Astrocyte of the cerebellum (primary cell): ENCODE results near the gene CCDC57.

ENCODE experiments used
- DNase-seq: peaks from one replicate; pipeline ENCODE4 v3.0.0-alpha.2; 2011; ENCODE audit warnings: low read depth
- H3K4me3 ChIP-seq: 2 replicates; pipeline ENCODE4 v1.5.1; 2011; ENCODE audit warnings: mild to moderate bottlenecking, low read depth, low read length, moderate library complexity
- CTCF ChIP-seq: IDR thresholded peaks from 2 replicates; pipeline ENCODE4 v1.5.1; 2012; ENCODE audit warnings: low read length, low read depth, moderate library complexity, mild to moderate bottlenecking; ENCODE audit errors: missing control alignments
- in situ Hi-C: cut with HindIII; loops from 2 replicates; pipeline ENCODE4 v1.10.0; 2017; ENCODE audit warnings: low sequenced_read_pairs

Gene CCDC57

DNA sequence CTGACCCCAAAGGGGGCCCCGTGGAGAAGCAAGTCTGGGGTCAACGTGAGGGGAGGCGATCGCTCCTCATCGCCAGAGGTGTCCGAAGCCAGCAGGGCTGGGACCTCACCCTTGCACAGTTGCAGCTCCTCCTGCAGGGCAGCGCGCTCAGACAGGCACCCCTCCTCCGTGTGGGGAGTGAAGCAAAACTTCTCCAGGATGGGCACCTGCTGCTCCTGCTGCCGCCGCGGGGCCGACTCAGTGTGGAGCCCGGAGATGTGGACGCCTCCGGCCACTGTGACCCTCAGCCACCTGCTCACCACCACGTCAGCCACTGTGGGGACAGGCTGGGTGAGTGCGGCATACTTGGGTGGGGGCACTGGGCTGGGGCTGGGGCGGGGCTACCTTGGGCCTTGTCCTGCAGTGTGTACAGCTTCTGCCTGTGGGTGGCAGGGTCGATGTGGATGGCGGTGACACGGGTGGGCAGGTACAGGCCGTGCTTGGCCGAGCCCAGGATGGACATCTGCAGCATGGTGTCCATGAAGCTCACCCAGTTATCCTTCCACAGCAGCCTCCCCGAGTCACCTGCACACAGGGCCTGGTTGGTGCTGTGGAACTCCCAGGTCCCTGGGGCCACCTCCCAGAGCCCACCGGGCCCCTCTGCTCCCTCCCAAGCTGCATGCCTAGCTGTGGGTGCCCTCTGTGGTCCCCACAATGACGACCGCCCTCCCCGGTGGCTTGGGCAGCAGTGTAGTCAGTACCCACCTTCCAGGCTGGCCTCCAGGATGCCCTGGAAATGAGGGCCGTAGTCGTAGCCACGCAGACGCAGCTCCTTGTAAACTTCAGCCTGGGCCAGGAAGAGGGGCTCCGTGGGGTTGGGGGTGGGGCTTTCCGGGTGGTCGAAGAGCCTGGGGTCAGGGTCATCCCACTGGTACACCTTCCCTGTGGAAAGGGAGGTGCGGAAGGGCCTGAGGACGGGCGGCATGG is 125.4 kb downstream of the CCDC57 start:
- DNase-seq, result no peak
- no peak for TF ChIP-seq CTCF
- in situ Hi-C loops, result no loop called here
- no peak overlapping the region for H3K4me3 ChIP-seq

GRCh38 chr17:82085931-82086764 is 126.5 kb downstream of the CCDC57 start:
- in situ Hi-C loops, result no loop called here
- DNase-seq, result no peak
- no peak overlapping the region for H3K4me3 ChIP-seq
- TF ChIP-seq CTCF, result no peak

GRCh38 chr17:82085031-82085861 is 127.4 kb downstream of the CCDC57 start:
- in situ Hi-C loops, result no loop called here
- H3K4me3 ChIP-seq, result no peak overlapping the region
- TF ChIP-seq CTCF, result no peak
- no peak for DNase-seq

DNA sequence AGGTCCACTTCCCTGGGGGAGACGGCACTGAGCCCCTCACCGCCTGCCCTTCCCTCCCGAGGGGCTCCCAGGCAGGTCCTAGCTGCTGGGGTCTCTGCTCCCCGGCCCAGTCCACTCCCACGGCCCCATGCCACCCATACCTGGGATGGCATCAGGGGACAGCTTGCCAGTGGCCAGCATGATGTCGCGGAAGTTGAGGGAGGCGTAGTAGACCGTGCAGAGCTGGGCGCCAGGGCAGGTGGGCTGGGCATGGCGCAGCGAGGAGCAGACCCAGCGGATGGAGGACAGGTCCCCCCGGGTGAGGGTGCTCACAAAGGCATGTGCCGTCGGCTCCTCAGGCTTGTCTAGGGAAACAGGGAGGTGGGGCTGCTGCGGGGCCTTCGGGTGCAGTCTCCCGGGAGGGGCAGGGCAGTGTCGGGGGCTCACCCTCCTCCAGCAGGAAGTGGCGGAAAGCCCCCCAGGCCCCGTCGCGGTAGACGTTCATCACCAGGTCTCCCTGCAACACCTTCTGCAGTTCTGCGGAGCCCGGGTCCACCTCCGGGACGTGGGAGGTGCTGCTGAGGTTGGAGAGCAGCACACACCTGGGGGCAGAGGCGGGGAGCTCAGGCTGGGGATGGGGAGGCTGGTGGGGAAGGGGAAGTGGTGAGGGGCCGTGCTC is 128.1 kb downstream of the CCDC57 start:
- H3K4me3 ChIP-seq, result no peak overlapping the region
- DNase-seq, result no peak
- in situ Hi-C loops, result no loop called here
- no peak for TF ChIP-seq CTCF

DNA sequence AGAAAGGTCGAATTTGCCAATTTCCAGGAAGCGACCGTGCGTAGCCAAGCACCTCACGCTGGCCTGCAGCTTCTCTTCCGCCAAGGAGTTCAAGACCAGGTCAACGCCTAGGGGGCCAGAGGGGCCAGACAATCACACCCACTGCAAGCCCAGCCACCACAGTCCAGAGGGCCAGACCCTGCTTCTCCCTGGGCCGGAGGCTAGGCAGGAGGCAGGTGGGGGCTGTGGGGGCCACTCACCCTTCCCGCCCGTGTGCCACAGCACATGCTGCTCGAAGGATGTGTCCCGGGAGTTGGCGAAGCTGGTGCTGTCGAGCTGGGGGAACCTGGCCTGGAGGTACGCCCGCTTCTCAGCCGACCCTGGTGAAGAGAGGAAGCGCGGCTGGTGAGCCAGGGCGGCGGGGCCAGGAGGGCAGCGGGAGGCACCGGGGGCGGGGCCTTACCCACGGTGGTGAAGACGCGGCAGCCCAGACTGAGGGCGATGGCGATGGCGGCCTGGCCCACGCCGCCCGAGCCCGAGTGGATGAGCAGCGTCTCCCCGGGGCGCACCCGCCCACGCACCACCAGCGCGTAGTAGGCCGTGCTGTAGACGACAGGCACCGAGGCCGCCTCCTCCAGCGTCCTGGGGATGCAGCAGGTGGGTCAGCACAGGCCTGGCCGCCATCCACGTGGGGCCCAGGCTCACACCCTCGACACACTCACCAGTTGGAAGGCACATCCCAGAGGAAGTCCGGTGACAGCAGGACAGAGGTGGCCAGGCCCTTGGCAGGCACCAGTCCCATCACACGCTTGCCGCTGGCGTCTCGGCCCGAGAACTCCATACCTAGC is 128.9 kb downstream of the CCDC57 start:
- in situ Hi-C loops, result no loop called here
- TF ChIP-seq CTCF, result no peak
- H3K4me3 ChIP-seq, result no peak overlapping the region
- no peak for DNase-seq
